ENCODE results near the gene OR4M1.
"Not testable (repeated sequence)": the region's sequence is repeated elsewhere in the genome, so short reads cannot be mapped to it uniquely, and the experiment has no call there.

The OR4M1 gene

GRCh38 chr14:19796520-19797108, 23.3 kb downstream of the OR4M1 start:
- DNase-seq (ENCODE audit: low spot score in 2 of 2); H3K36me3 ChIP-seq (replicated peaks); in situ Hi-C loops (cut with MboI; ENCODE audit: low sequenced_read_pairs); H3K4me3 ChIP-seq; H3K27me3 ChIP-seq (ENCODE audit: low read depth); H3K4me1 ChIP-seq: not testable (repeated sequence)
- peaks cover 17% of the 10 kb centered on the region for H3K9me3 ChIP-seq

GRCh38 chr14:19799880-19800279, 26.6 kb downstream of the OR4M1 start:
- in situ Hi-C loops (cut with MboI; ENCODE audit: low sequenced_read_pairs): no loop called here

GRCh38 chr14:19800282-19801117, 27.2 kb downstream of the OR4M1 start:
- Histone ChIP-seq H3K36me3 (replicated peaks) (no peaks in the 10 kb centered on the region), H3K4me3 (no peak overlapping the region), H3K27me3 (ENCODE audit: low read depth) (no peaks in the 10 kb centered on the region), H3K9me3 (peaks cover 25% of the 10 kb centered on the region), H3K4me1 (no peaks in the 10 kb centered on the region)
- in situ Hi-C loops (cut with MboI; ENCODE audit: low sequenced_read_pairs): no loop called here
- no peak for DNase-seq (ENCODE audit: low spot score in 2 of 2)

More at GRCh38 chr14:19799880-19800279, 26.6 kb downstream of the OR4M1 start:
- Histone ChIP-seq H3K27me3 (ENCODE audit: low read depth) (no peaks in the 10 kb centered on the region), H3K4me3 (no peak overlapping the region), H3K4me1 (no peaks in the 10 kb centered on the region), H3K36me3 (replicated peaks) (no peaks in the 10 kb centered on the region), H3K9me3 (peaks cover 20% of the 10 kb centered on the region)
- DNase-seq (ENCODE audit: low spot score in 2 of 2): no peak

- Histone ChIP-seq H3K4me3 (no peak overlapping the region), H3K36me3 (replicated peaks) (no peaks in the 10 kb centered on the region), H3K27me3 (ENCODE audit: low read depth) (no peaks in the 10 kb centered on the region), H3K9me3 (peaks cover 26% of the 10 kb centered on the region), H3K4me1 (no peaks in the 10 kb centered on the region)
- in situ Hi-C loops (cut with MboI; ENCODE audit: low sequenced_read_pairs): no loop called here
- DNase-seq (ENCODE audit: low spot score in 2 of 2): no peak
Measured at GRCh38 chr14:19801118-19801464, 27.8 kb downstream of the OR4M1 start.

- in situ Hi-C loops (cut with MboI; ENCODE audit: low sequenced_read_pairs); DNase-seq (ENCODE audit: low spot score in 2 of 2); H3K36me3 ChIP-seq (replicated peaks); H3K27me3 ChIP-seq (ENCODE audit: low read depth); H3K4me1 ChIP-seq; H3K4me3 ChIP-seq: not testable (repeated sequence)
- peaks cover 22% of the 10 kb centered on the region for H3K9me3 ChIP-seq
Measured at GRCh38 chr14:19803470-19803869, 30.2 kb downstream of the OR4M1 start, which contains the start of gene OR4N2. Gene OR4N2 (plus strand): TSS chr14:19803770. CDS start chr14:19827449, 23,679 bp downstream.

- H3K27me3 ChIP-seq (ENCODE audit: low read depth); H3K4me1 ChIP-seq; in situ Hi-C loops (cut with MboI; ENCODE audit: low sequenced_read_pairs); DNase-seq (ENCODE audit: low spot score in 2 of 2); H3K4me3 ChIP-seq; H3K36me3 ChIP-seq (replicated peaks): not testable (repeated sequence)
- peaks cover 15% of the 10 kb centered on the region for H3K9me3 ChIP-seq
Measured at GRCh38 chr14:19813171-19813920, 40.0 kb downstream of the OR4M1 start.

- H3K9me3 ChIP-seq: peaks cover 22% of the 10 kb centered on the region
- H3K4me1 ChIP-seq; H3K27me3 ChIP-seq (ENCODE audit: low read depth); H3K4me3 ChIP-seq; H3K36me3 ChIP-seq (replicated peaks); in situ Hi-C loops (cut with MboI; ENCODE audit: low sequenced_read_pairs); DNase-seq (ENCODE audit: low spot score in 2 of 2): not testable (repeated sequence)
Measured at GRCh38 chr14:19819879-19820278, 46.6 kb downstream of the OR4M1 start.

GRCh38 chr14:19821016-19821415, 47.7 kb downstream of the OR4M1 start:
- in situ Hi-C loops (cut with MboI; ENCODE audit: low sequenced_read_pairs); H3K4me3 ChIP-seq; H3K4me1 ChIP-seq; DNase-seq (ENCODE audit: low spot score in 2 of 2); H3K27me3 ChIP-seq (ENCODE audit: low read depth); H3K36me3 ChIP-seq (replicated peaks): not testable (repeated sequence)
- H3K9me3 ChIP-seq: peaks cover 18% of the 10 kb centered on the region

- Histone ChIP-seq H3K4me1 (no peaks in the 10 kb centered on the region), H3K9me3 (peaks cover 14% of the 10 kb centered on the region), H3K36me3 (replicated peaks) (no peaks in the 10 kb centered on the region), H3K4me3 (no peak overlapping the region), H3K27me3 (ENCODE audit: low read depth) (no peaks in the 10 kb centered on the region)
- DNase-seq (ENCODE audit: low spot score in 2 of 2): no peak
- in situ Hi-C loops (cut with MboI; ENCODE audit: low sequenced_read_pairs): no loop called here
Measured at GRCh38 chr14:19823178-19823577, 49.9 kb downstream of the OR4M1 start.

GRCh38 chr14:19823765-19824164, 50.5 kb downstream of the OR4M1 start:
- Histone ChIP-seq H3K36me3 (replicated peaks) (no peaks in the 10 kb centered on the region), H3K9me3 (peaks cover 15% of the 10 kb centered on the region), H3K4me3 (no peak overlapping the region), H3K4me1 (no peaks in the 10 kb centered on the region), H3K27me3 (ENCODE audit: low read depth) (no peaks in the 10 kb centered on the region)
- DNase-seq (ENCODE audit: low spot score in 2 of 2): no peak
- in situ Hi-C loops (cut with MboI; ENCODE audit: low sequenced_read_pairs): no loop called here

- DNase-seq (ENCODE audit: low spot score in 2 of 2); H3K4me3 ChIP-seq; H3K27me3 ChIP-seq (ENCODE audit: low read depth); in situ Hi-C loops (cut with MboI; ENCODE audit: low sequenced_read_pairs); H3K9me3 ChIP-seq; H3K36me3 ChIP-seq (replicated peaks); H3K4me1 ChIP-seq: not testable (repeated sequence)
Measured at GRCh38 chr14:19827626-19828244, 54.4 kb downstream of the OR4M1 start.

- Histone ChIP-seq H3K4me3 (no peak overlapping the region), H3K27me3 (ENCODE audit: low read depth) (no peaks in the 10 kb centered on the region), H3K36me3 (replicated peaks) (no peaks in the 10 kb centered on the region), H3K9me3 (peaks cover 5% of the 10 kb centered on the region; the same call in 1 of the 2 replicates), H3K4me1 (no peaks in the 10 kb centered on the region)
- DNase-seq (ENCODE audit: low spot score in 2 of 2): no peak
- in situ Hi-C loops (cut with MboI; ENCODE audit: low sequenced_read_pairs): no loop called here
Measured at GRCh38 chr14:19828314-19828713, 55.0 kb downstream of the OR4M1 start.
